Ovary (tissue), 9 donors: ENCODE measurements around the gene ANKDD1B. TPM values are rescaled to one million over a fixed set of nuclear protein-coding genes. Genes with fewer than 3 reads are reported as not detected.
"Not testable (repeated sequence)": the region's sequence is repeated elsewhere in the genome, so short reads cannot be mapped to it uniquely, and the experiment has no call there.

ENCODE experiments used
- DNase-seq, 5 donors: peaks; one replicate each; pipeline ENCODE4 v3.0.0-alpha.2; 2019 to 2020
- H3K27ac ChIP-seq, 2 donors: fragments of 200-600 bp; one replicate each; pipeline versions ENCODE4 v1.5.1 to v1.8.0; 2019 to 2022
- H3K27me3 ChIP-seq: fragments of 200-600 bp; one replicate; pipeline ENCODE4 v1.8.0; 2022
- H3K36me3 ChIP-seq: fragments of 200-600 bp; sonication (generic); one replicate; pipeline ENCODE4 v1.5.1; 2019
- H3K4me1 ChIP-seq: one replicate; pipeline ENCODE4 v1.8.1; 2013; ENCODE audit warnings: mild to moderate bottlenecking, moderate library complexity; ENCODE audit not compliant: insufficient read depth
- H3K4me3 ChIP-seq: fragments of 200-600 bp; sonication (generic); one replicate; pipeline ENCODE4 v1.5.1; 2017
- H3K9me3 ChIP-seq, 2 donors: fragments of 200-600 bp in 1 of 2; sonication (generic) in 1 of 2; one replicate each; pipeline versions ENCODE4 v1.5.1 to v1.8.1; 2013 to 2019; ENCODE audit warnings: mild to moderate bottlenecking in 1 of 2, moderate library complexity in 1 of 2
- EP300 ChIP-seq: sonication (generic); formaldehyde crosslinking; IDR thresholded peaks from one replicate; pipeline ENCODE4 v1.6.1; 2017; ENCODE audit warnings: antibody characterized with exemption
- POLR2A ChIP-seq: fragments of 450-650 bp; IDR thresholded peaks from one replicate; pipeline ENCODE4 v1.6.1; 2017; ENCODE audit warnings: antibody characterized with exemption, mild to moderate bottlenecking, moderate library complexity
- WGBS, 3 donors: extraction: QIAGEN DNeasy Blood & Tissue Kit in 1 of 3; methylation state at CpG; one replicate each; pipeline versions ENCODE4 v1.1.5 to v1.1.7; 2013 to 2017; 5-methylcytosine and 5-hydroxymethylcytosine counted together
- intact Hi-C, 4 donors: fragments of 100-400 bp; cut with DNase I; formaldehyde crosslinking; loops; one replicate each; pipeline versions ENCODE4 v1.11.0 to v1.15.1; 2022 to 2023
- polyA plus RNA-seq, 2 donors: library from polyadenylated mRNA; stranded (reverse); fragments of 200-250 nt in 1 of 2; fragments of 350-450 nt in 1 of 2; fragmentation: Illumina TruSeq in 1 of 2; extraction: RNeasy Lipid Tissue Mini Kit (QIAGEN cat#74804) in 1 of 2; gene quantifications; one replicate each; pipeline ENCODE4 v1.2.3, GENCODE V29; 2013 to 2014
- total RNA-seq, 7 donors: library from RNA; depleted of rRNA in 2 of 7; stranded (reverse); fragments of >200 nt in 2 of 7; fragmentation: NEBNext Ultra II Directional in 3 of 7; extraction: Animal tissue kit (Norgen Biotek cat#: 25700) in 3 of 7; gene quantifications; one replicate each; pipeline versions ENCODE4 v1.1.0 to v1.2.4, GENCODE V29; 2016 to 2023
- TF ChIP-seq, protein P1 (sequence below), 3 donors: fragments of 450-650 bp in 2 of 3; fragments of 200-600 bp in 1 of 3; IDR thresholded peaks; one replicate each; pipeline versions ENCODE4 v1.5.1 to v1.8.0; 2016 to 2022; ENCODE audit warnings: antibody characterized with exemption in 3 of 3, mild to moderate bottlenecking in 1 of 3
- donor health status: DM: no; HTN: no; CAD: no; lungs with moderate emphysema.
- donor health status: DM: no; HTN: no; CAD: no.
- donor health status: Bipolar disorder and iron deficiency.
- donor health status: DM: yes; HTN: yes; CAD: no.
- donor health status: DM: no; HTN: no; CAD: no.
- donor health status: DM: yes; HTN: yes; CAD: no.

Gene ANKDD1B
- total and polyA plus RNA-seq, 9 donors, result 0.34 to 6.8 (median 0.79) TPM; not detected in 2

DNA sequence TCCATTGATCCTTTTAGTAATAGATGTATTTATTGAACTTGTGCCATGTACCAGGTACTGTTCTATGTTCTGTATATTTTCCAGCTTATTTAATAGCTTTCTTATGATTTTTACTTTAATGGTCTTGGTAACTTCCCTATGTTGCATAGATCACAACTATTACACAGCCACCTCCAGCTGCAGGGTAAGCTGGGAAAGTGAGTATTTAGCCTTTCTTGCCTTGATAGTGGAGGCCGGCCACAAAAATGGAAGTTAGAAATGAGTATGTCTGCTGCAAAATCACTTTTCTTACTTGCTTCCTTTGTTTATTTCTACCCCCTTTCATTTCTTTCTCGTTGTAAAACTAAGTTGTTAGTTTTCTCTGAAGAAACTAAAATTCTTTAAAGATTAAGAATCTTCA, 43.1 kb upstream of the ANKDD1B start:
- Histone ChIP-seq H3K4me3 (no peak overlapping the region), H3K9me3 (no peaks in the 10 kb centered on the region), H3K27me3 (no peaks in the 10 kb centered on the region), H3K4me1 (peaks cover 4% of the 10 kb centered on the region), H3K36me3 (no peaks in the 10 kb centered on the region), H3K27ac (no peak overlapping the region)
- intact Hi-C loops, result no loop called here
- TF ChIP-seq, protein P1, sequence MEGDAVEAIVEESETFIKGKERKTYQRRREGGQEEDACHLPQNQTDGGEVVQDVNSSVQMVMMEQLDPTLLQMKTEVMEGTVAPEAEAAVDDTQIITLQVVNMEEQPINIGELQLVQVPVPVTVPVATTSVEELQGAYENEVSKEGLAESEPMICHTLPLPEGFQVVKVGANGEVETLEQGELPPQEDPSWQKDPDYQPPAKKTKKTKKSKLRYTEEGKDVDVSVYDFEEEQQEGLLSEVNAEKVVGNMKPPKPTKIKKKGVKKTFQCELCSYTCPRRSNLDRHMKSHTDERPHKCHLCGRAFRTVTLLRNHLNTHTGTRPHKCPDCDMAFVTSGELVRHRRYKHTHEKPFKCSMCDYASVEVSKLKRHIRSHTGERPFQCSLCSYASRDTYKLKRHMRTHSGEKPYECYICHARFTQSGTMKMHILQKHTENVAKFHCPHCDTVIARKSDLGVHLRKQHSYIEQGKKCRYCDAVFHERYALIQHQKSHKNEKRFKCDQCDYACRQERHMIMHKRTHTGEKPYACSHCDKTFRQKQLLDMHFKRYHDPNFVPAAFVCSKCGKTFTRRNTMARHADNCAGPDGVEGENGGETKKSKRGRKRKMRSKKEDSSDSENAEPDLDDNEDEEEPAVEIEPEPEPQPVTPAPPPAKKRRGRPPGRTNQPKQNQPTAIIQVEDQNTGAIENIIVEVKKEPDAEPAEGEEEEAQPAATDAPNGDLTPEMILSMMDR (IDR thresholded peaks at IDR 0.05), result no peak
- TF ChIP-seq EP300, result no peak
- TF ChIP-seq POLR2A, result no peak
- WGBS, 3 donors, result 79 to 89% (median 83%) methylated on average over 2 of the region's 2 CpGs
- DNase-seq, result no peak

DNA sequence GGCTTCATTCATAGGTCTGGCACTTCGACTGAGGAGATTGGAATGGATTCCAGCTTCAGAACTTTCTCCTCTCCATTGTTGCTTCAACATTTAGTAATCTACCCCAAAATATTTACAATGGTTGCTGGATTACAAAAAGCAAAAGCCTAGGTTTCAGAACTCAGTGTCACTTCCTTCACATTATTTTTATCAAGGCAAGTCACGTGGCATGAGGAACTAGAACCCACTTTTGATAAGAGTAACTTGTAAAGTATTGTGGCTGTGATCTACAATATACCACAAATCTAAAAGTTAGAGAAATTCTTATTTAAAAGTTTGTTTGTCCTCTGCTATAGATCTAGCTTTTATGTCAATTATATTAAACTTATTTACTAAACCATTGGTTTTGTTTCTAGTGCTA, 39.7 kb upstream of the ANKDD1B start:
- no peak for DNase-seq
- H3K27me3 ChIP-seq, result no peaks in the 10 kb centered on the region
- intact Hi-C loops, result no loop called here
- H3K27ac ChIP-seq, result no peak overlapping the region
- no peaks in the 10 kb centered on the region for H3K9me3 ChIP-seq
- TF ChIP-seq POLR2A (no peak), EP300 (no peak)
- TF ChIP-seq, protein P1 (IDR thresholded peaks at IDR 0.05), result no peak
- no peak overlapping the region for H3K4me3 ChIP-seq
- H3K36me3 ChIP-seq, result no peaks in the 10 kb centered on the region
- peaks cover 3% of the 10 kb centered on the region for H3K4me1 ChIP-seq
- WGBS, 3 donors, result 6 to 36% (median 18%) methylated on average over 2 of the region's 2 CpGs

DNA sequence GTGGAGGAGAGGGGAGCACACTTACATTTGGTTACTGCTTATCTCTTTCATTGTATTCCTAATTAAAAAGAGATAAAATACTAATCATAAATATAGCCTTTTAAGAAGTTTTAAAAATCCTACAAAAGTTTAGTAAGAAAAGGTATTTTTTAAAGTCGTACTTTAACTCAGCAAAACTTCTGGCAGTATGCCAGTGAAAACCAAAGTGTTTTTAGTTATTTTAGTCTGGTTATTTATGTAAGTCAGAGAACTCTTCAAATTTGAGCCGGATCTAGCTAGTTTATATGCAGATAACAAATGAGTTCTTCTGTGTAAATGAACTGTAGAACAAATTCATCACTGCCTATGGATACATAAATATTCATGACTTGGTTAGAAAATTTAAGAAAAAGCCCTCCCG, 36.5 kb upstream of the ANKDD1B start:
- H3K27ac ChIP-seq, result no peak overlapping the region
- WGBS, 3 donors, result 11 to 18% (median 12%) methylated on average over 3 of the region's 3 CpGs
- no peaks in the 10 kb centered on the region for H3K9me3 ChIP-seq
- H3K4me1 ChIP-seq, result peaks cover 1% of the 10 kb centered on the region
- no peaks in the 10 kb centered on the region for H3K27me3 ChIP-seq
- no peak for DNase-seq
- no peak overlapping the region for H3K4me3 ChIP-seq
- intact Hi-C loops, result no loop called here
- no peak for TF ChIP-seq POLR2A
- TF ChIP-seq EP300, result no peak
- no peaks in the 10 kb centered on the region for H3K36me3 ChIP-seq

DNA sequence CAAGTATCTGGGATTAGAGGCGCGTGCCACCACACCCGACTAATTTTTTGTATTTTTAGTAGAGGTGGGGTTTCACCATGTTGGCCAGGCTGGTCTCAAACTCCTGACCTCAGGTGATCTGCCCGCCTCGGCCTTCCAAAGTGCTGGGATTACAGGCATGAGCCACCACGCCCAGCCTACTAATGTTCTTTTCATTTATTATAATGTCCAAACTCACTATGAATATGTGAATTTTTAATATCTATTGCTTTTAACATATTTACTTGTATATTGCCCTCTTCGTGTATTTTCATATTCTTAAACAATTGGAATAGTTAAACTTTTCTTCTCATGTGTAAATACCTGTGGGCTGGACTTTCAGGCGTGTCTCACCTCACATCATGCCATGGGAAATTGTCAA, 33.0 kb upstream of the ANKDD1B start:
- intact Hi-C loops, result not testable (repeated sequence)

DNA sequence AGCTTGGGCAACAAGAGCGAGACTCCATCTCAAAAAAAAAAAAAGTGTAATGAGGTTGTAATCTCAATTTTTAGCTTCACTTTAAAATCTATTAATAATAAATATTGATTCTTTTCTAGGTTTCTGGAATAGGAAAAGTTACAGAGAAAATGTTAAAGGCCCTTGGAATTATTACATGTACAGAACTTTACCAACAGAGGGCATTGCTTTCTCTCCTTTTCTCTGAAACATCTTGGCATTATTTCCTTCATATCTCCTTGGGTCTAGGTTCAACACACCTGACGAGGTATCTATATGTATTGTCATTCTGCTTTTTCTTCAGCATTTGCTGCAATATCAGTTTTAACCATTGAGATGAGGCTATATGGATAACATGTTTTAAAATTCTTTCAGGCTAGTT, 26.6 kb upstream of the ANKDD1B start:
- Histone ChIP-seq H3K4me1 (no peaks in the 10 kb centered on the region), H3K27ac (no peak overlapping the region), H3K9me3 (no peaks in the 10 kb centered on the region), H3K36me3 (no peaks in the 10 kb centered on the region), H3K27me3 (no peaks in the 10 kb centered on the region), H3K4me3 (no peak overlapping the region)
- WGBS, 3 donors, result 91 to 95% (median 94%) methylated on average over 2 of the region's 2 CpGs
- no peak for DNase-seq
- intact Hi-C loops, result no loop called here
- no peak for TF ChIP-seq EP300

More for the DNA sequence above, 33.0 kb upstream of the ANKDD1B start:
- DNase-seq, H3K27ac ChIP-seq, H3K9me3 ChIP-seq, H3K36me3 ChIP-seq, H3K4me3 ChIP-seq, H3K4me1 ChIP-seq, H3K27me3 ChIP-seq: not testable (repeated sequence)
- 96 to 97% (median 96%) methylated on average over 8 of the region's 8 CpGs for WGBS, 3 donors

DNA sequence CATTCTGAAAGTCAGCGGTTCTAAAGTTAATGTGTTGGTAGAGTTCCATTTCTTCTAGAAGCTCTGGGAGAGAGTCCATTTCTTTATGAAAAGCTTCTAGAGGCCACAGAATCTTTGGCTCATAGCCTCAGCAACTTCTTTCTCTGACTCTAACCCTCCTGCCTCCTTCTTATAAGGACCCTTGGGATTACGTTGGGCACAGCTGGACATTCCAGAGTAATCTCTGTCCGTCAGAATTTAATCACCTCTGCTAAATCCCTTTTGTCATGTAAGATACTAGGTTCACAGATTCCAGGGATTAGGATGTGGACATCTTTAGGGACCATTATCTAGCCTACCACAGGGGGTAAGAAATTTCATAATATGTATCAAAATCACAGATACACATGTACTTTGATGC, 22.6 kb upstream of the ANKDD1B start:
- intact Hi-C loops, result no loop called here
- no peak overlapping the region for H3K27ac ChIP-seq
- no peaks in the 10 kb centered on the region for H3K9me3 ChIP-seq
- DNase-seq, result no peak
- TF ChIP-seq POLR2A (no peak), EP300 (no peak)
- TF ChIP-seq, protein P1 (IDR thresholded peaks at IDR 0.05), result no peak
- H3K4me3 ChIP-seq, result no peak overlapping the region
- H3K36me3 ChIP-seq, result no peaks in the 10 kb centered on the region
- H3K27me3 ChIP-seq, result no peaks in the 10 kb centered on the region
- H3K4me1 ChIP-seq, result no peaks in the 10 kb centered on the region
- 27 to 36% (median 35%) methylated on average over 3 of the region's 3 CpGs for WGBS, 3 donors
